ENCODE data around the gene TMEM121.

Gene TMEM121

DNA sequence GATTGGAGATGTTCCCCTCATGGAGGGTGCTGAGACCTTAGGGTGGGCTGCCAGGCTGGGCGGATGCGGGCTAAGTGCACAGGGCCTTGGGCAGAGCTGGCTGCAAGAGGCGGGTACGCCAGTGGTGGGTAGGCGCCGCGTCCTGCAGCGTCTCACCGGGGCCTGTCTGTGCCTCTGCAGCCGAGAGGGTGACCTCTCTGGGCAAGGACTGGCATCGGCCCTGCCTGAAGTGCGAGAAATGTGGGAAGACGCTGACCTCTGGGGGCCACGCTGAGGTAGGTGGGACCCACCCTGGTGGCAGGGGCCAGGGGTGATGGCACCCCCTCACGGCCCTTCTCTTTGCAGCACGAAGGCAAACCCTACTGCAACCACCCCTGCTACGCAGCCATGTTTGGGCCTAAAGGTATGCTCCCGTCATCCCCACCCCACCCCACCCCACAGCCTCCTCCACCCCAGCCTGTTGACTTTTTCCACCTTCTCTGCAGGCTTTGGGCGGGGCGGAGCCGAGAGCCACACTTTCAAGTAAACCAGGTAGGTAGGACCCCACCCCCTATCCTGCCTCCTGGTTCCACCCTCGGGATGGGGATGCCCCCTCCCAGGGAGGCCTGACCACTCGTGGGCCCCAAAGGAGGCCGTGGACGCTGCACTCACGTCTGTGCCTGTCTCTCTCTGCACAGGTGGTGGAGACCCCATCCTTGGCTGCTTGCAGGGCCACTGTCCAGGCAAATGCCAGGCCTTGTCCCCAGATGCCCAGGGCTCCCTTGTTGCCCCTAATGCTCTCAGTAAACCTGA is 38.2 kb upstream of the TMEM121 start:
- no peak overlapping the region for H3K4me3 ChIP-seq (ENCODE audit: low read depth, low read length)
- TF ChIP-seq, protein P1, sequence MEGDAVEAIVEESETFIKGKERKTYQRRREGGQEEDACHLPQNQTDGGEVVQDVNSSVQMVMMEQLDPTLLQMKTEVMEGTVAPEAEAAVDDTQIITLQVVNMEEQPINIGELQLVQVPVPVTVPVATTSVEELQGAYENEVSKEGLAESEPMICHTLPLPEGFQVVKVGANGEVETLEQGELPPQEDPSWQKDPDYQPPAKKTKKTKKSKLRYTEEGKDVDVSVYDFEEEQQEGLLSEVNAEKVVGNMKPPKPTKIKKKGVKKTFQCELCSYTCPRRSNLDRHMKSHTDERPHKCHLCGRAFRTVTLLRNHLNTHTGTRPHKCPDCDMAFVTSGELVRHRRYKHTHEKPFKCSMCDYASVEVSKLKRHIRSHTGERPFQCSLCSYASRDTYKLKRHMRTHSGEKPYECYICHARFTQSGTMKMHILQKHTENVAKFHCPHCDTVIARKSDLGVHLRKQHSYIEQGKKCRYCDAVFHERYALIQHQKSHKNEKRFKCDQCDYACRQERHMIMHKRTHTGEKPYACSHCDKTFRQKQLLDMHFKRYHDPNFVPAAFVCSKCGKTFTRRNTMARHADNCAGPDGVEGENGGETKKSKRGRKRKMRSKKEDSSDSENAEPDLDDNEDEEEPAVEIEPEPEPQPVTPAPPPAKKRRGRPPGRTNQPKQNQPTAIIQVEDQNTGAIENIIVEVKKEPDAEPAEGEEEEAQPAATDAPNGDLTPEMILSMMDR (conservative IDR thresholded peaks at IDR 0.05; ENCODE audit: low read depth, low read length) = no peak
- DNase-seq (ENCODE audit: low read depth) = no peak

DNA sequence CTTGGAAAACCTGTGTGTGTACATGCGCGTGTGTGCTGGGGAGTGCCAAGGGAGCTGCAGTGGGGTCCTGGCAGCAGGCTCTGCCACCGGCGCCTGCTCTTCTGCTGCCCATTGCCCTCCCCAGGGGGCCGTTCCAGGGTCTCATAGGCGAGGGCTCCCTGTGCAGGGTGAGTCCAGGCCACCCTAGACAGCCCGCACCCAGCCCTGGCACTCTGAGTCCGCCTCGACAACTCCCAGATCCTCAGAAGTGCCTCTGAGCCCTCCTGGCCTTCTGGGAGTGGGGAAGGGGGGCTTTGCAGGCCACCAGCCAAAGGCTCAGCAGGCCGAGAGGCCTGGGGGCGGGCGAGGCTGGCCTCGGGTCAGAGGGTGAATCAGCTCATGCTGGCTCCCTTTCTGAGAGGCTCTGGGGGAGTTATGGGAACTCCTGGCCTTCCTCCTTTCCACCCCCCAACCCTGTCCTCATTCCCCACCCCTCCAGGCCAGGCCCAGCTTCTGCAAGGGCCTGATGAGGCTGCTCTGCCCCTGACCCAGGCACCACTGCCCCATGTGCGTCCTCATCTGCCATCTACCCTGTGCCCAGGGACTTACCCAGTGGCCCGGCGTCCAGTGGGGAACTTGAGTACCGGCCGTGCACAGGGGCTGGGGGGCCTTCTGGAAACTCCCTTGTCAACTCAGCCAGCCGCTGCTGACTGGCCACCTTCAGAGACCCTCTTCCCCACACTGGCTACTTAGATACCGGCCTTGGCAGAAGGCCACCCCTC is 37.4 kb upstream of the TMEM121 start:
- no peak for DNase-seq (ENCODE audit: low read depth)
- TF ChIP-seq, protein P1 (conservative IDR thresholded peaks at IDR 0.05; ENCODE audit: low read depth, low read length) = no peak
- no peak overlapping the region for H3K4me3 ChIP-seq (ENCODE audit: low read depth, low read length)

DNA sequence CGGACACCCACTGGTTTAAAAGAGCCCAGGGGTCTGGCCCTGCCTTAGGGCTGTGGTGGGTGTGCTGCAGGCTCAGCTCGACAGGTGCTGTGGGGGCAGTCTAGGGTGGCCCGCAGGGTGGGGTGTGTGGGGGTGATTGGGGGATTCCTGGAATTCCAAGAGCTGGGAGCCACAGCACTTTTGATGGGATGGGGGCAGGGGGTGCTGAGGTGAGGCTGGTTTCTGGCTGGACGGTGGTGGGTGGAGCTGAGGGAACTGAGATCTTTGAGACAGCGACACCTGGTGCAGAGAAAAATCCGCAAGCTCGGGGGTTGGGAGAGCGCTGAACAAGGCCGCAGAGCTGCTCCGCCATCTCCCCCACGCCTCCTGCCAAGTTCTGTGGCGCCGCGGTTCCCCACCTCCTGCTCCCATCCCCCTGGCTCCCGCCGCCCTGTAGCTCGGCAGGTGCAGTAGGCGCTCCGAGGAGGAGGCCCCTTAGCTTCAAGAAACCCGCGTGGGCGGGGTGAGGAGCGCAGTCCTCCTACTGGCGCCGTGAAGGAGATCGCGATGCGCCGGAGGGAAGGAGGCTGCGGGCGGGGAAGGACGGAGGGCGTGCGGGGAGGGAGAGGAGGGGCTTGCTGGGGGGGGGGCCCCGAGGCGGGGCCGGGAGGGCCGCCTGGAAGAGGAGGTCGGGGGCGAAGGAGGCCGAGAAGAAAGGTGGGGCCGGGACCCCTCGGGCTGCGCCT is 36.7 kb upstream of the TMEM121 start:
- peak overlapping the region; percentile 65 for H3K4me3 ChIP-seq (ENCODE audit: low read depth, low read length)
- peak; percentile 88 for DNase-seq (ENCODE audit: low read depth)
- TF ChIP-seq, protein P1 (conservative IDR thresholded peaks at IDR 0.05; ENCODE audit: low read depth, low read length) = peak; percentile 82

DNA sequence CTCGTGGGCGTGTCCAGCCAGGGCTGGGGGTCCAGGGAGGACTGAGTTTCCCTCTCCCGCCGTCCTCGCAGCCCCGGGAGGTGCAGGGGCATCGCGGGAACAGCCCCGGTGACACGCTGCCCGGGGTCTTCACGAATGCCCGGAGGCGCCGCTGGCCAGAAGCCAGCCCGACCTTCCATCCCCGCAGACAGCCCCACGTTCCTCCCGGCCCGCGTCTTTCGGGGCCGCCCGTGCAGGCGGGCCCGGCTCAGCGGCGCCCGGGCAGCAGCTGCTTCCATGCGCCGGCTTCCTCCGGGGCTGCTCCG is 36.2 kb upstream of the TMEM121 start:
- DNase-seq (ENCODE audit: low read depth) = no peak
- TF ChIP-seq, protein P1 (conservative IDR thresholded peaks at IDR 0.05; ENCODE audit: low read depth, low read length) = no peak
- peak overlapping the region; percentile 65 for H3K4me3 ChIP-seq (ENCODE audit: low read depth, low read length)

GRCh38 chr14:105490572-105491365 is 35.6 kb upstream of the TMEM121 start, which contains the start of gene TEDC1:
Gene TEDC1, plus strand, starts transcription at chr14:105491246. Its CDS starts 130 bp downstream, at chr14:105491376.
- TF ChIP-seq, protein P1 (conservative IDR thresholded peaks at IDR 0.05; ENCODE audit: low read depth, low read length) = peak; percentile 56
- H3K4me3 ChIP-seq (ENCODE audit: low read depth, low read length) = peak within 1 kb of the TSS; percentile 65
- DNase-seq (ENCODE audit: low read depth) = peak; percentile 100

DNA sequence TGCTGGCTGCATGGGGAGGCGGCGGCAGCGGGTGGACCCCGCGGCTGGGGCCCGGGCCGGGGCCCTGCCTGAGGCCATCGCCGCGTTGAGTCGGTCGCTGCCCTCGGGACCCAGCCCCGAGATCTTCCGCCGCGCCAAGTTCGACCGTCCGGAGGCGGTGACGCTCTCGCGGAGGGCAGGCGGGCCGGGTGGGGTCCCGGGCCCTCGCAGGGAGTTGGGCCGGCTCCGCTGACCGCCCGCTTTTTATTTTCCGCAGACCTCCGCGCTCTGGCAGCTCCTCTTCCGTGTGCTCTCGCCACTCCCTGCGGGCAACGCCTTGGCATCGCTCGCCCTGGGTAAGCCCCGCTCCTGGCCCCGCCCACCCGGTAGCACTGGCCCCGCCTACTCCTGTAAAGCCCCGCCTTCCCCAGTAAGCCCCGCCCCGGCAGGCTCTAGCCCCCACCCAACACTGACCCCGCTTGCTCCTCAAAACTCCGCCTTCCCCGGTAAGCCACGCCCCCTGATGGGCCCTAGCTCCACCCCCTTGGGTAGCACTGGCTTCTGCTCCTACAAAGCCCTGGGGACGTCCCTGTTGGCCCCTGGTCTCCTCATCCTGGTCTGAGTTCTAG is 34.9 kb upstream of the TMEM121 start:
- H3K4me3 ChIP-seq (ENCODE audit: low read depth, low read length) = peak overlapping the region; percentile 65
- TF ChIP-seq, protein P1 (conservative IDR thresholded peaks at IDR 0.05; ENCODE audit: low read depth, low read length) = no peak
- DNase-seq (ENCODE audit: low read depth) = peak; percentile 34
